ENCODE results near the gene C9orf72. TPM values are rescaled to one million over a fixed set of nuclear protein-coding genes. Genes with fewer than 3 reads are reported as not detected.
A peak's percentile ranks its signal among the peaks of the same experiment; 100 is the strongest.

The C9orf72 gene
- total RNA-seq, 3 donors from 2014 or later = 12.5 to 20.5 (median 14.6) TPM

DNA sequence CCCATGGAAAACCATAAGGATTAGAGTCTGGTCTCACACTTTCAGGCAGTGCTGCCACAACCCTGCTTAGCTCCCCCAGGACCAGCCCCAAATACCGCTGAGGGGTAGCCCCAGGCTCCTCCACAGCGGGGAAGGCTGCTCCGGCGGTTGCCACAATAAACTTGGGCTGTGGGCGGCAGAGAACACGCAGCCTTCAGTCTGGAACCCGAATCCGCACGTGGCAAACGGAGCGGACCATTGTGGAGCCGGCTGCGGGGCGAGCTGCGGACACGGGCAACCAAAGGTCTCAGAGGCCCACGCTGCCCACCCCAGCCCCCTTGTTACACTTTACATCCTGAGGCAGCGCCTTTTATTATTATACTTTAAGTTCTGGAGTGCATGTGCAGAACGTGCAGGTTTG, 37.3 kb upstream of the C9orf72 start:
- no peak for ATAC-seq
- Histone ChIP-seq H3K4me3 (no peak overlapping the region), H3K36me3 (ENCODE audit: low read depth) (no peaks in the 10 kb centered on the region), H3K4me1 (ENCODE audit: low read depth) (no peaks in the 10 kb centered on the region), H3K9me3 (no peaks in the 10 kb centered on the region)
- TF ChIP-seq, protein P1, sequence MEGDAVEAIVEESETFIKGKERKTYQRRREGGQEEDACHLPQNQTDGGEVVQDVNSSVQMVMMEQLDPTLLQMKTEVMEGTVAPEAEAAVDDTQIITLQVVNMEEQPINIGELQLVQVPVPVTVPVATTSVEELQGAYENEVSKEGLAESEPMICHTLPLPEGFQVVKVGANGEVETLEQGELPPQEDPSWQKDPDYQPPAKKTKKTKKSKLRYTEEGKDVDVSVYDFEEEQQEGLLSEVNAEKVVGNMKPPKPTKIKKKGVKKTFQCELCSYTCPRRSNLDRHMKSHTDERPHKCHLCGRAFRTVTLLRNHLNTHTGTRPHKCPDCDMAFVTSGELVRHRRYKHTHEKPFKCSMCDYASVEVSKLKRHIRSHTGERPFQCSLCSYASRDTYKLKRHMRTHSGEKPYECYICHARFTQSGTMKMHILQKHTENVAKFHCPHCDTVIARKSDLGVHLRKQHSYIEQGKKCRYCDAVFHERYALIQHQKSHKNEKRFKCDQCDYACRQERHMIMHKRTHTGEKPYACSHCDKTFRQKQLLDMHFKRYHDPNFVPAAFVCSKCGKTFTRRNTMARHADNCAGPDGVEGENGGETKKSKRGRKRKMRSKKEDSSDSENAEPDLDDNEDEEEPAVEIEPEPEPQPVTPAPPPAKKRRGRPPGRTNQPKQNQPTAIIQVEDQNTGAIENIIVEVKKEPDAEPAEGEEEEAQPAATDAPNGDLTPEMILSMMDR (IDR thresholded peaks at IDR 0.05) = no peak
- peak in 1 of 3 donors; percentile 32 for DNase-seq
- intact Hi-C loops (cut with DNase I, micrococcal nuclease) = no loop called here

DNA sequence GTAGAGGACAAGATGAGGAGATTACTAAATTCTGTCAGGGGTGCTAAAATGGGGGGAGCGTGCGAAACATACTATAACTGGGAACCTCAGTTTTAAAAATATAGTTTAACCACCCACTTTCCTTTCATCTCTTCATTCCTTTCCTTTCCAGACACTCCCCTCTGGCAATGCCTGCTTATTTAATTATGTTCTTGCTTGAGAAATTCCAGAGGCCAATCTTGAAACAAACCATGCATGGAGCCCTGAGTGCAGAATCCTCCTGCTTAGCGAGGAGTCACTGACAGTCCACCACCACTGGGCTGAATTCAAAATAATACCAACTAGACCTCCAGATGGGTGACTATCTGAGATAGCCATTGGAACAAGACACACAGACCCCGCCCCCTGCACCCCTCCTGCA, 29.7 kb upstream of the C9orf72 start:
- no peaks in the 10 kb centered on the region for H3K36me3 ChIP-seq (ENCODE audit: low read depth)
- intact Hi-C loops (cut with DNase I, micrococcal nuclease) = no loop called here
- H3K9me3 ChIP-seq = no peaks in the 10 kb centered on the region
- TF ChIP-seq, protein P1 (IDR thresholded peaks at IDR 0.05) = no peak
- no peak overlapping the region for H3K4me3 ChIP-seq
- no peaks in the 10 kb centered on the region for H3K4me1 ChIP-seq (ENCODE audit: low read depth)
- ATAC-seq (no peak), DNase-seq (no peak)

DNA sequence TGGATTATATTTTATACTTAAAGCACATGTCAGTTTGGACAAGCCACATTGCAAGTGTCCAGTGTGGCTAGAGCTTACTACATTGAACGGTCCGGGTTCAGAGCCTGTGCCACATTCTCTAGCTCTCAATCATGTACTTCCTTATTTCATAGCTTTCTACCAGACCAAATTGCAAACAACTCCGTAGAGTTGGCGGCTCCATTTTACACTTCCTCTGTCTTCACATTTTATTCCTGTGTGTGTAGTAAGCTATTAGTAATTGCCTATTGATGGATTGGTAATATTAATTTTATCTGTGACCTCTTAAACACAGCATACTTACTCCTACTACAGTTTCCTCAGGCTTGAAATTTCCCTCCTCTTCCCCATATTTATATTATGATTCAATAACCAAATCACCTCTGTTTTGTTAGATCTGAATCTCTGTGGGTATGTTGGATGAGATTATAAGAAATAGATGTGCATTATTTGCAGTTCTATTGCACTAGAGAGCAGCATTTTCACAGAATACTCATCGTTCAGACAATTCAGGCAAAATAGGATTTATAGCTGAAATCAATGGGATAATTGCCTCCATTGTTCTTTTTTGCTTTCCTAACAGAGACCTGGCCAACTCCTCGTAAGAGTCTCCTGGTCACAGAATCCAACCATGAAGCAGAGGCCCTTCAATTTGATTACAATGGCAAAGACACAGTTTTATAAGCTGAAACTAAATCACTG, 29.0 kb upstream of the C9orf72 start:
- TF ChIP-seq, protein P1 (IDR thresholded peaks at IDR 0.05) = no peak
- no peak for ATAC-seq
- Histone ChIP-seq H3K4me3 (no peak overlapping the region), H3K9me3 (no peaks in the 10 kb centered on the region), H3K4me1 (ENCODE audit: low read depth) (no peaks in the 10 kb centered on the region), H3K36me3 (ENCODE audit: low read depth) (no peaks in the 10 kb centered on the region)
- no peak for DNase-seq
- intact Hi-C loops (cut with DNase I, micrococcal nuclease) = no loop called here

DNA sequence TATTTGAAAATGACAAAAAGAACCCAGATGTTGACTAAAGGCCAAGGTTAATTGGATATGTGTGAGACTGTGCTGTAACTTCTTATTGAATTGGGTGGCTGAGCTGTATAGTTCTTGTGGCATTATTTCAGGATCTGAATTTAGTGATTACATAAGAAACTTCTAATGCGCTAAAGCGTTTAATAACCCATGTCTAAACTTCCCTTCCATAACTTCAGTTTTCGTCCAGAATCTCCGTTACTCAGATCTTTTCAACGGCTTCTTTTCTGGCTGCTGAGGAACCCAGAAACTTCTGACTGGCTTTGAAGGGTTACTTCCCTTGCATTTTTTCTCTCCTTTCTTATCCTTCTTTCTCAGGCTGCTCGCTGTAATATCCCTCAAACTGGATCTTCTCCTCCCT, 28.1 kb upstream of the C9orf72 start:
- Histone ChIP-seq H3K9me3 (no peaks in the 10 kb centered on the region), H3K36me3 (ENCODE audit: low read depth) (no peaks in the 10 kb centered on the region), H3K4me3 (no peak overlapping the region), H3K4me1 (ENCODE audit: low read depth) (no peaks in the 10 kb centered on the region)
- no peak for ATAC-seq
- TF ChIP-seq, protein P1 (IDR thresholded peaks at IDR 0.05) = no peak
- no peak for DNase-seq
- intact Hi-C loops (cut with DNase I, micrococcal nuclease) = no loop called here

DNA sequence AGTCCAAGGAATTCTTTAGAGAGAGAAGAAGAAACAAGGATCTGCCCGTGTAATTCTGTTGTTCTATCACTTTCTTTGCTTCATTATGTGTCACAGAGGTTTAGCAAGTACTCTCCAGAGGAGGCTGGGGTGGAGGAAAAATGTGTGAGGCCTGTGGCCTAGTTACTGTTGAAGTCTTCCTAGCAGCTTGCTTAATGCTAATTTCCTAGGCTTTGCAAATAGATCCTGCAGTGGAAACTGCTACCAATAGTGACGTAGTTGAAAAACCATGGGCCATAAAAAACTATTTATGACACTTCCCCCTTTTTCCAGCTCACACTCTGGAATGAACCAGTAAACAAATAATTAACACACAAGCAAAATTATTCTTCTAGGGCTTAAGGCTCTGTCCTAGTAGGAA, 27.0 kb upstream of the C9orf72 start:
- ATAC-seq = peak; percentile 52
- DNase-seq = no peak
- intact Hi-C loops (cut with DNase I, micrococcal nuclease) = no loop called here
- H3K36me3 ChIP-seq (ENCODE audit: low read depth) = no peaks in the 10 kb centered on the region
- TF ChIP-seq, protein P1 (IDR thresholded peaks at IDR 0.05) = no peak
- no peaks in the 10 kb centered on the region for H3K9me3 ChIP-seq
- H3K4me1 ChIP-seq (ENCODE audit: low read depth) = no peaks in the 10 kb centered on the region
- no peak overlapping the region for H3K4me3 ChIP-seq

DNA sequence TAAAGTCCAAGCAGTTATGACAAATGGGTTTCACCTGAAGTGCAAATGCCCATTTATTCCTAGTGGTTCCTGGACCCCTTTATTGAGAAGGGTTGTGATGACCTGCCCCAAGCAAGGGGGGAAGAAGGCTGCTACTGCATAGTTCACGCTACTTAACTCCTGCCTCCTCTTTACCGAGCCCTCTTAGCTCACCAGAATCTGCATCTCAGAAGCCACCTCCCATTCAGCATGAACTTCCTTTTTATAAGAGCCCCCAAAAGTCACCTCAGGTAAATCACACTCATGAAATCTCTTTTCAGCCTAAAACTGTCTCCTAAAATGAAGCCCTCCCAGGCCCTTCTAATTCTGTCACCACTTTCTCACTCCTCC, 26.6 kb upstream of the C9orf72 start:
- intact Hi-C loops (cut with DNase I, micrococcal nuclease) = no loop called here
- no peak overlapping the region for H3K4me3 ChIP-seq
- ATAC-seq = no peak
- DNase-seq = no peak
- no peaks in the 10 kb centered on the region for H3K9me3 ChIP-seq
- no peaks in the 10 kb centered on the region for H3K4me1 ChIP-seq (ENCODE audit: low read depth)
- TF ChIP-seq, protein P1 (IDR thresholded peaks at IDR 0.05) = no peak
- H3K36me3 ChIP-seq (ENCODE audit: low read depth) = no peaks in the 10 kb centered on the region
